WI38 (cell line): Measurements from ENCODE around the gene MYRIP.

Experiments used
- H3K4me3 ChIP-seq: 2 replicates; pipeline ENCODE4 v1.5.1; 2011; ENCODE audit warnings: low read depth, mild to moderate bottlenecking, control low read depth, low read length
- TF ChIP-seq, protein P1 (sequence below): IDR thresholded peaks from 2 replicates; pipeline ENCODE4 v1.5.1; 2012; ENCODE audit warnings: low read depth, mild to moderate bottlenecking, control low read depth, low read length

MYRIP gene

DNA sequence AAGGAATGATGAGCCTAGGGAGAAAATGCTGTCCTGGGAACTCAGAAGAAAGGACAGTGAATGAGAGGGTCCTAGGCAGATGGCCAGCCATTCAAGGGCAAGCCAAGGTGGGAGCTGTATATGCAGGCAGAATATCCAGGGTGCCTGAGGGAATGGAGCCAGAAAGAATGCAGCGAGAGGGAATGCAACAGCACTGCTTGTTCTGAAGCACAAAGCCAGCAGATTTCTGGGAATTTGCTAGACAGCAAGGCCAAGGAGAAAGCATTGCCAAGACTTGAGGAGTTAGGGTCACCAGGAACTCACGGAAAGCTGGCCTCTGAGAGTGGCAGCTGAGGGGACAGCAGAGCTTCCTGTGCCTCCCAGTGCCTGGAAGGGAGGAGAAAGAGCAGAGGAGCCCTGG is 200.6 kb downstream of the MYRIP start:
- TF ChIP-seq, protein P1, sequence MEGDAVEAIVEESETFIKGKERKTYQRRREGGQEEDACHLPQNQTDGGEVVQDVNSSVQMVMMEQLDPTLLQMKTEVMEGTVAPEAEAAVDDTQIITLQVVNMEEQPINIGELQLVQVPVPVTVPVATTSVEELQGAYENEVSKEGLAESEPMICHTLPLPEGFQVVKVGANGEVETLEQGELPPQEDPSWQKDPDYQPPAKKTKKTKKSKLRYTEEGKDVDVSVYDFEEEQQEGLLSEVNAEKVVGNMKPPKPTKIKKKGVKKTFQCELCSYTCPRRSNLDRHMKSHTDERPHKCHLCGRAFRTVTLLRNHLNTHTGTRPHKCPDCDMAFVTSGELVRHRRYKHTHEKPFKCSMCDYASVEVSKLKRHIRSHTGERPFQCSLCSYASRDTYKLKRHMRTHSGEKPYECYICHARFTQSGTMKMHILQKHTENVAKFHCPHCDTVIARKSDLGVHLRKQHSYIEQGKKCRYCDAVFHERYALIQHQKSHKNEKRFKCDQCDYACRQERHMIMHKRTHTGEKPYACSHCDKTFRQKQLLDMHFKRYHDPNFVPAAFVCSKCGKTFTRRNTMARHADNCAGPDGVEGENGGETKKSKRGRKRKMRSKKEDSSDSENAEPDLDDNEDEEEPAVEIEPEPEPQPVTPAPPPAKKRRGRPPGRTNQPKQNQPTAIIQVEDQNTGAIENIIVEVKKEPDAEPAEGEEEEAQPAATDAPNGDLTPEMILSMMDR = no peak
- no peak overlapping the region for H3K4me3 ChIP-seq

DNA sequence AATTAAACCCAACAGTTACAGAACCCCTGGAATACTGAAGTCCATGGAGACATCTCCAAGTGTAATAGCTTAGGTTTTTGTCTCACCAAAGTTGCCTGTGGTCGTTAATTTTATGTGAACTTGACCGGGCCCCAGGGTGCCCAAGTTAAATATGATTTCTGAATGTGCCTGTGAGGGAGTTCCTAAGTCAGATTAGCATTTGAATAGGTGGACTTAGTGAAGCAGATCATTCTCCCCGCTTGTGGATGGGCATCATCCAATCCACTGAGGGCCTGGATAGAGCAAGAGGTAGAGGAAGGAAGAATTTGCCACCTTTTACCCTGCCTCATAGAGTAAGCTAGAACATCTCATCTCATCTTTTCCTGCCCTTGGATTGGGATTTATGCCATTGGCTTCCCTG is 203.0 kb downstream of the MYRIP start:
- TF ChIP-seq, protein P1 = no peak
- no peak overlapping the region for H3K4me3 ChIP-seq

- H3K4me3 ChIP-seq = no peak overlapping the region
- TF ChIP-seq, protein P1 = no peak
Measured at GRCh38 chr3:40016391-40016790, 207.0 kb downstream of the MYRIP start.

GRCh38 chr3:40018369-40018768 is 209.0 kb downstream of the MYRIP start:
- no peak overlapping the region for H3K4me3 ChIP-seq
- TF ChIP-seq, protein P1 = no peak

GRCh38 chr3:40019376-40019775 is 210.0 kb downstream of the MYRIP start:
- no peak overlapping the region for H3K4me3 ChIP-seq
- TF ChIP-seq, protein P1 = no peak

- no peak overlapping the region for H3K4me3 ChIP-seq
- TF ChIP-seq, protein P1 = no peak
Measured at GRCh38 chr3:40020689-40021088, 211.3 kb downstream of the MYRIP start.

DNA sequence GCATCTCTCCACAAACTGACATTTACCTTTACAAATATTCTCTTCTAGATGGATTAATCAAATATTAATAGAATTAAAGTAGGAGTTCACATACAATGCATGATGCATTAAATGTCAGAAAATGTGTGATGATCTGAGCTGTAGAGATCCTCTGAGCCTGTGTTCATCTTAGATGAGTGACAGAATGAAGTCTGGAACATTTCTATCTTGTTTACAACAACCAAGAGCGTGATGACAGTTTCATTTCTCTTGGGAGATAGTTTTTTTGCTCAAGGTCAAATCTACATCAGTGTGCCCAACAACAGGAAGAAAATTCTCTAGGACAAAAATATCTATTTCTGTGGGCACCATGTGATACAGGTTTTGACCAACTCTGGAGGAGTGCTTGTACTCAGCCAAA is 211.9 kb downstream of the MYRIP start:
- H3K4me3 ChIP-seq = no peak overlapping the region
- TF ChIP-seq, protein P1 = no peak
